ENCODE data around the gene TFIP11. TPM values are rescaled to one million over a fixed set of nuclear protein-coding genes. Genes with fewer than 3 reads are reported as not detected.

TFIP11 gene
- polyA plus RNA-seq, 4 donors: 30.7 to 47.0 (median 41.9) TPM

GRCh38 chr22:26481112-26481693, 31.1 kb downstream of the TFIP11 start:
- DNase-seq (ENCODE audit: low read depth in 4 of 4, low spot score in 3 of 4): no peak

DNA sequence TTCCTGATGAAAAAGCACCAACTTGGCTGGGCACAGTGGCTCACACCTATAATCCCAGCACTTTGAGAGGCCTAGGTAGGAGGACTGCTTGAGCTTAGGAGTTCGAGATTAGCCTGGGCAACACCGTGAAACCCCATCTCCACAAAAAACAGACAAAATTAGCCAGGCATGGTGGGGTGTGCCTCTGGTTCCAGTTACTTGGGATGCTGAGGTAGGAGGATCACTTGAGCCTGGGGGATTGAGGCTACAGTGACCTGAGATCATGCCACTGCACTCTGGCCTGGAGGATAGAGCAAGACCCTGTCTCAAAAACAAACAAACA, 31.7 kb downstream of the TFIP11 start:
- DNase-seq (ENCODE audit: low read depth in 4 of 4, low spot score in 3 of 4): no peak

DNA sequence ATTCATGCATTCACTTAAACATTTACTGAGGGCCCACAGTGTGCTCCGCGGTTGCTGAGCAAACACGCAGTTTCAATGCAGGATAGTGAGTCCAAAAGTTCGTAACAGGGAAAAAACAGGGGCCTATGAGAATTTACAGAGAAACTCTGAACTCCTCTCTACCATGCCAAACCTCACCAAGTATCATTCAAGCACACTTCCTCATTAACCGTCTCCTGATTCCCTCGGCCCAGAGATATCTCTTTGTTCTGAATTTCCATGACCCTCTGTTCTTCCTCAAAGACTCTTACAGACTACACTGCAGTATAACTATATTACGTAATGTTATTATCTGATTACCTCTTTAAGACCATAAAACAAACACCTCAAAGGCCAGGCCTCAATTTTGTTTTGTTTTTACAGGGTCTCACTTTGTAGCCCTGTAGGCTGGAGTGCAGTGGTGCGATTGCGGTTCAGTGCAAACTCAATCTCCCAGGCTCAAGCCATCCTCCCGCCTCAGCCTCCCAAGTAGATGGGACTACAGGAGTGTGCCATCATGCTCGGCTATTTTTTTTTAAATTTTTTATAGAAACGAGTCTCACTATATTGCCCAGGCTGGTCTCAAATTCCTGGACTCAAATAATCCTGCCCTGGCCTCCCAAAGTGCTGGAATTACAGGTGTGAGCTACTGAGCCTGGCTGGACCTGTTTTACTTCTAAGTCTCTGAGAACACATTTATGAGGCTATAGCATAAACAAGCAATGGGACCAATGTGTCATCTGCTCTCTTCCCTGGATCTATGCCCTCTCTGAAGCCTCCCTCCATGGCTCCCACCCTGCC, 32.3 kb downstream of the TFIP11 start:
- no peak for DNase-seq (ENCODE audit: low read depth in 4 of 4, low spot score in 3 of 4)

DNA sequence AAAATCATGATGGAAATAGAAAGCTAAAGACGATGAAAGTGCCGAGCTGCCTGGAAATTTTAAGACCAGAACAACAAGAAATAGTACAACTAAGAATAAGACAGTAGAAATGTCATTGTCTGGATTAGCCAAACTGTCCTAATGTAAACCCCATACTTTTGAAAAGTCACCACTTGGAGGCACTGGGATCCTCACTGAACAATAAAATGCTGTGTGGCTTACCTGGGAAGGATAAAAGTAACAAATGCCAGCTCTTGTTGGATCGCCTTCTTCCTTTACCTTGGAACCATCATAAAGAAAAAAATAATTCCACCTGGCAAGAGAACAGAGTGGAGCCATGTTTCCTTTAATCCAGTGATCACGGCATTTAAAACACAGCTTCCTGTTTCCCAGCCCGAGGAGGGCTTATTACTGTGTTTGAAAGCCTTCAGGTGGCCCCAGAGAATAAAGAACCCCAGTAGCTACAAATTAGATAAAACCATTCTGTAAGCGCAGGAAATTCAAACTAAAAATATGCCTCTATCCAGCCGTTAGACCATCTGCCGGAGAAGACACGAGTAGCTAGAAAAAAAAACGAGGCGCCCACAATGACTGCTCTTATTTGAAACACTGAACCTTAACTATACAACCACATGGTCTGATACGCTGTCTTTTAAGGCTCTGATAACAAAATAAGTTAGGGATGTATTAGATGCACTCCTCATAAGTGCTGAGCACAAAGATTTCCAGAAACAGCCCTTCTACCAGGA, 33.1 kb downstream of the TFIP11 start:
- DNase-seq (ENCODE audit: low read depth in 4 of 4, low spot score in 3 of 4): no peak

DNA sequence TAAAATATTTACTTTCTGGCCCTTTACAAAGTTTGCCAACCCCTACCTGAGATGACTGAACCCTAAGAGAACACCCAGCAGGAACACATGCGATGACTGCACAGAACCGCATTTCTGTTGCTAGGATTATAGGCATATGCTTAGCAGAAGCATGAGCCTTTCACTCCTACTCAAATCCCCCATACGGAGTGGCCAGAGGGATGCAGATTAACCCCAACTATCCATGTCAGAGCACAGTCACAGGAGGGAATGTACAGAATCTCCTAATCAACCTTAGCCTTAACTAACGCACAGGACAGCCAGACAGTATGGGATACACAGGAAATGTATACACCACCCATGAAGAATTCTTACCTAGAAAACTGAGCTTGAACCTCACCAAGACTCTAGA, 34.9 kb downstream of the TFIP11 start:
- no peak for DNase-seq (ENCODE audit: low read depth in 4 of 4, low spot score in 3 of 4)

DNA sequence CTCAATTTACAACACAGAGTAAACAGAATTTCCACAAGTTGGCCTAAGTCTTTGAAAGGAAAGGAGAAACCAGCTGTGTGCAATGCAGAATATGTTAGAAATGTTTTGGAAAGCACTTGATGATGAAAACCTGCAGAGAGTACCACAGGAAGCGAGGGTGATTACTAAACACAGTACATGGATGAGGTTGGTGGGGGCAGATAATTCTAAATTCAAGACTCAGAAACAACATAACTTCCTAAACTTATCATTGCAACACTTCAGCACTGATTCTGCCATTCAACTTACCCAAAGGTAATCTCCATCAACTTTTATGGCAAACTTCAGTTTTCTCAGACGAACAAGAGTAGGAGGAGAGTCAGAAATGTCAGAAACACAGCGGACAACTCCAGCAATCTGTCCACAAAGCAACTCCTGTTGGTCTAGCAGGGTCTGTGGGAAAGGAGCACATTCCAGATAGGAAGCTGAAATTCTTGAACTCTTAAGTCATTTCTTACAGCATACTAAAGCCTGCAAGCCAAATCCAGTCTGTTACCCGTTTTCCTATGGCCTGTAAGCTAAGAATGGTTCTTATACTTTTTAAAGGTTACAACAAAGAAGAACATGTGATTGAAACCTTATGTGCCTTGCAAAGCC, 35.5 kb downstream of the TFIP11 start:
- DNase-seq (ENCODE audit: low read depth in 4 of 4, low spot score in 3 of 4): no peak

GRCh38 chr22:26474682-26475081, 37.6 kb downstream of the TFIP11 start:
- no peak for DNase-seq (ENCODE audit: low read depth in 4 of 4, low spot score in 3 of 4)

- no peak for DNase-seq (ENCODE audit: low read depth in 4 of 4, low spot score in 3 of 4)
Measured at GRCh38 chr22:26471522-26471921, 40.8 kb downstream of the TFIP11 start.

DNA sequence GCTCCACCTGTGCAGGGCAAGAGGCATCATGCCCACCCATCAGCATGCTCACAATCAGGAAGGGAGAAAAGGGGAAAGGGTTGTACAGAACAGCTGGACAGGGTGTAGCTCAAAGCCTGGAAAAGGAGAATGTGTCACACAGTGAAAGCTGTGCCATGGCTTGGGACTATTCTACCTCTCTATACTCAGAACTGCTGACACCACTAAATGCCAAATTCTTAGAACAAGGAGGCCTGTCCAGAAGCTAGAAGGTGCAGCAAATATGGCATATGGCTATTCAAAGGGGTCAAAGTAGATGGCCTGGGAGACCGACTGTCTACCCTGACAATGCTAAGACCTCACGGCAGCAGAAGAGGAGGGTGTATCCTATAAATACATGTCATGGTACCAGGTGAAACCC, 41.5 kb downstream of the TFIP11 start:
- no peak for DNase-seq (ENCODE audit: low read depth in 4 of 4, low spot score in 3 of 4)

- DNase-seq (ENCODE audit: low read depth in 4 of 4, low spot score in 3 of 4): no peak
Measured at GRCh38 chr22:26466196-26466595, 46.1 kb downstream of the TFIP11 start.

- DNase-seq (ENCODE audit: low read depth in 4 of 4, low spot score in 3 of 4): no peak
Measured at GRCh38 chr22:26464312-26464711, 48.0 kb downstream of the TFIP11 start.

DNA sequence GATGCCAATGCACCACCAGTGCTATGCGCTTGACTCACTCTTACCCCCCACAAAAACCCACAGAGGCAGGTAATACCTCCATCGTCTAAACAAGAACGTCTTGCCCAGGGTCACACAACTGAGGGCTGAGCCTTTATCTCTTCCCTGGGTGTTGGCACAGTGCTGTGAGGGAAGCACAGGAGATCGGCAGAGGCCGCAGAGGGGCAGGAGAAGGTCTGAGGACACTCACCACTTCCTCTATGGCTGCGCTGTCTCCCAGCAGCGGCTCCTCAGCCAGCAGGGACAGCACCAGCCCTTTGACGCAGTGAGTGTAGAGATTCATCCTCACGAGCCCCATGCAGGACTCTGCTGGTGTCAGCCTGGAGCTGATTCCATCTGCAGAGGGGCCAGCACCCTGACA, 48.6 kb downstream of the TFIP11 start:
- DNase-seq (ENCODE audit: low read depth in 4 of 4, low spot score in 3 of 4): no peak

- peak in 2 of 4 donors; percentile 38 to 46 for DNase-seq (ENCODE audit: low read depth in 4 of 4, low spot score in 3 of 4)
Measured at GRCh38 chr22:26463101-26463661, 49.1 kb downstream of the TFIP11 start.

DNA sequence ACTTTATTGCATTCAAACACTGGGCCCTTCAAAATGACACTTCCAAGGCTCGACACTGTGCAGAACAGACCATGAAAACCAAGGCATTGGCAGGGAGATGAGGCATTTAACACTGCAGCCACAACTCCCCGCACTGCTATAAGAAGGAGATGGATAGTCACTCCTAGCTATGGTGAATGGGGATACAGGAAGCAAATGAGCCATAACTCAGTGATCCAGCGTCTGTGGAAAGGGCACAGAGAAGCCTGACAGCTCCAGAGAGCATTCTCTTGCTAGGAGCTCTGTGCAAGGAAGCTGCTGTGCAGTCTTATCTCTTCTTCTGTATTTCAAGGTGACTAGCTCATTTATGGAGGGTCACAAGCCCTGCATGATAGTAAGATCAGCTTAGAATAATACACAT, 49.6 kb downstream of the TFIP11 start:
- DNase-seq (ENCODE audit: low read depth in 4 of 4, low spot score in 3 of 4): no peak

- no peak for DNase-seq (ENCODE audit: low read depth in 4 of 4, low spot score in 3 of 4)
Measured at GRCh38 chr22:26462051-26462450, 50.2 kb downstream of the TFIP11 start.

- no peak for DNase-seq (ENCODE audit: low read depth in 4 of 4, low spot score in 3 of 4)
Measured at GRCh38 chr22:26461188-26461810, 51.0 kb downstream of the TFIP11 start.

DNA sequence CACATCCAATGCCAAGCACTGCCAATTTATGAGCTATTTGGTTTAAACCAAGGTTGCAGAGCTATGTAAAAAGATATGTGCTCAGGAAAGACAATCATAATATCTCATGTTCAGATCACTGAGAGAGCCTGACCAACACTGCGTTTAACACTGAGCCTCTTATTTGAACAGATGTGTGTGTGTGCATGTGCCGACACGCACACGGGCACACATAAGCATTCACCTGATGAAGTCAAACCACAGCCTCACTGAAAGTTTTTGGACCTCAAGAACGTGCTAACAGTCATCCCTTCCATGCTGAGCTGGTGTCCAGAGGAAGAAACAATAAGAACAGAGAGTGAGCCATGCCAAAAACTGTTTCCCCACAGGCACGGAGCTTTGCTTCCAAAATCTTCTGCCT, 52.1 kb downstream of the TFIP11 start:
- DNase-seq (ENCODE audit: low read depth in 4 of 4, low spot score in 3 of 4): no peak

DNA sequence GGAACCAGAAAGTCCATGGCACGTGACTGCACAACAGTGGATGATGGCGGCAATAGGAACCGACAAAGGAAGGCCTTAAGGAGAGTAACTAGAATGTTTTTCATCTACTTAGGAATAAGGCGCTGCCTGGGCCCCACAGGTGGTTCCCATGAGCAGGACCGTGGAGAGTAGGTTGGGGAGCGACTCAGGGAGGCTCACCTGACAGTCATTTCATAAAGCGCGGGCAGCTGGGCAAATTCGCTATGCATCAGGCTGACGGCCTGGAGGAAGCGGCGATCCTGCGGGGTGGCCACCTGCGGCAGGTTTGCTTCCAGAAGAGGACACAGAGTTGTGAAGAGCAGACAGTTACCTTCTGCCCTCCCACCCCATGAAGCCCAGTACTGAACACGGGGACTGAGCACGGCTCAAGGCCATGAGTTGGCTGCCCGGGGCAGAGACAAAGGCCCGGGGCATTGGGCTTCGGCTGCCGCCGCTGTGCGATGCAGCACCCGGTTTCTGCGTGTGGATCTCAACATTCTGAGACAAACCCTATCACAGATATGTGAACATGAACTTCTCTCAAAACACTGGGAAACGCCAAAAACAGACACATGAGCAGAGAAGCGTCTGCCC, 54.5 kb downstream of the TFIP11 start:
- DNase-seq (ENCODE audit: low read depth in 4 of 4, low spot score in 3 of 4): no peak

DNA sequence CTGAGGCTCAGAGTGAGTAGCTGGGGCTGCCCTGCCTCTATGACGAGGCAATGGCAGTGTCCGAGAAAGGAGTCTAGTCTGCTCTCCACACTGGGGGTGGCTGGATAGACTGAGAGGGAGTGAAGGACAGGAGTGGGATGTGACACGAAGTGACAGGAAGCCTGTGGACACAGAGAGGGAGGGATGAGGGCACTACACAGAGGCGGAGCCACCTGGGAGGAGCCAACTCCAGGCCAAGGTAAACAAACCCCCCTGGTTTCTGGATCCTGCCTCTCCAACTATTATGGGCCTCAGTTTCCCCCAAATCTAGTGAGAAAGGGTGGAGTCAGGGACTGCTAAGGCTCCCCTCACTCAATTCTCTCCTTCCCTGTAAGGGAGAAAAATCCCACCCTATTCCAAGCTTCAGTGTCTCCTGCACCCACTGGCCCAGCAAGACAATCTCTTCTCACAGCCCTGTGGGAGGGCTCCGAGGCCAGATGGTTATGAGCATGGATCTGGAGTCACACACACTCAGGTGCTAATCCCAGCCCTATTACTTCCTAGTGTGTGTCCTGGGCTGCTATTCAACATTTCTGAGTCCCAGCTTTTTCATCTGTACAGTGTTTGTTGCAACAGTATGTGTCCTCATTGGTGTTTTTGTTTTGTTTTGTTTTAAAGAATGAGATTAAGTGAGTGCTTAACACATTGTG, 58.3 kb downstream of the TFIP11 start:
- no peak for DNase-seq (ENCODE audit: low read depth in 4 of 4, low spot score in 3 of 4)

DNA sequence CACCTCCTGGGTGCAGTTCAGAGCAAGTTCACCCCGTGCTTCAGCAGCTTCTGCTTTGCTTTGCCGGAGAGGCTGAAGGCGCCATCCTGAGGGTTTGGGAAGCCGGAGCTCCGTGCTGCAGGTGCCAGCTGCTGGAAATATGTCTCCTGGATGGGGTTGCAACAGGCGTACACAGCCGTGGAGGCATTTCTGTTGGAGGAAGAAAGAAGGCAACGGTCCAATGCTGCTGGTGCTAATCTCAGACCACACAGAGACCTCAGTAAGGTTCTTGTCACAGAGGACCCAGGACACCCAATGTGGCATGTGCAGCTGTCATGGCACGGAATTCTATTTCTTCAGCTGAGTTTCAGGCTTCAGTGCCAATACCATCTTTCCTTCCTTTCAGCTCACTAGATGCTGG, 59.1 kb downstream of the TFIP11 start:
- no peak for DNase-seq (ENCODE audit: low read depth in 4 of 4, low spot score in 3 of 4)
